ENCODE measurements around the gene CLEC3A.
"Not testable (repeated sequence)": the region's sequence is repeated elsewhere in the genome, so short reads cannot be mapped to it uniquely, and the experiment has no call there.

Gene CLEC3A, protein sequence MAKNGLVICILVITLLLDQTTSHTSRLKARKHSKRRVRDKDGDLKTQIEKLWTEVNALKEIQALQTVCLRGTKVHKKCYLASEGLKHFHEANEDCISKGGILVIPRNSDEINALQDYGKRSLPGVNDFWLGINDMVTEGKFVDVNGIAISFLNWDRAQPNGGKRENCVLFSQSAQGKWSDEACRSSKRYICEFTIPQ

DNA sequence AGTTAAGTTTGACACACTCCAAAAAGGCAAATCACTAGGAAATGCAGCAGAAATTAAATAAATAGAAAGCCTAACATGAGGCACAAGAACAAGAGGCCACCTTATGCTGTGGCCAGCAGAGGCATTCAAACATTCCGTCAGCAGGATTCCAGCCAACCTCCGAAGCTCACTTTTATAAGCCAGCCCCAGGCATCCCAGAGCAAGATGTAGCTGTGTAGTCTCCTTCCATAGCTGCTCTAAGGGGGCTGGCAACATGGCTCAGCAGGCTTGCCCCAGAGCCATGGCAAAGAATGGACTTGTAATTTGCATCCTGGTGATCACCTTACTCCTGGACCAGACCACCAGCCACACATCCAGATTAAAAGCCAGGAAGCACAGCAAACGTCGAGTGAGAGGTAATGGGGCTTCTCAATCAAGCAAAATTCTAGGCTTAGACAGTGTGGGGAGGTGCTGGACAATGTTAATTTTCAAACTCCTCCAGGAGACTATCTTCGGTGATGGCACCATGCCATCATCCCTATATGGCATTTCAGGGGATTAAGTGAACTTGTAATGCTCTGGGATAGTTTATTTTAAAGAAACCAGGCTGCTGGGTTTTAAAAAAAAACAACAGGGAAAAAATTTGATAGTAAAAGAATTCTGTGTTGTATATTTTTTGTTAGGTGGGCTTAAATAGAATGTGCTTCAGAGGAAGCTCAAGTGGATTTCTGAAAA, at the start of gene CLEC3A:
Gene CLEC3A (plus strand): TSS at position 202 of the 714 bp plus-strand sequence. CDS start 79 bp downstream, at position 281.
- no peak for DNase-seq (ENCODE audit: low read depth)

DNA sequence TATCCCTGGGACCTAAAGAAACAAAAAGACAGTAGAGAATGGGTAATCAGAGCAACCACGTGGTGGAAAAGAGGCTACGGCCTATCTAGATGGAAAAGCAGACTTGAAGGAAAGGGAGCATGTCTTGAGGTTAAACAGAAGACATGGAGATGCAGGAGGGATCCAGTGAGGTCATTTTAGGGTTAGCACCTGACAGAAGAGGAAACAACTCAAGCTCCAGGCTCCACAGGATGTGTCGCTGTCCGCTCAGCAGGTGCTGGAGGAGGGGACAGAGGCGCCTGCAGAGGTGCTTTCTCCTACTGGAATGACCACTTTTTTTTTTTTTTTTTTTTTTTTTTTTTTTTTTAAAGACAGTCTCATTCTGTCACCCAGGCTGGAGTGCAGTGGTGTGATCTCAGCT, 47.5 kb upstream of the CLEC3A start:
- DNase-seq (ENCODE audit: low read depth), result no peak

DNA sequence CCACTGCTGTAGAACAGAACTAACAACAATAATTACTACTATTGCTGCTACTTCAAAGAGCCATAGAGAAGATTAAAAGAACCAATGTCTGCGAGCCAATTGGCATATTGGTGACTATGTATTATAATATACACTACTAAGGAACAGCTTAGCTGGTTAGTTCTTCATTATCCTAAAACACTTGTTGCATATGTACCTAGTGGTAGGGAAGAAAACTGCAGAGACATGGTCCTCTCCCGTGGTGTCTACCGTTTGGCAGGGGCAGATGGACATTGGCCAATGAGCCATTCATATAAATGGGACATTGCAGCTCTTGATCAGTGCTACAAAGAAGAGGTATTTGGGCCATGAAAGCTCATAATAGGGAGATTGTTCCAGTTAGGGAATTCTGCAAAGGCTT, 46.4 kb upstream of the CLEC3A start:
- no peak for DNase-seq (ENCODE audit: low read depth)

DNA sequence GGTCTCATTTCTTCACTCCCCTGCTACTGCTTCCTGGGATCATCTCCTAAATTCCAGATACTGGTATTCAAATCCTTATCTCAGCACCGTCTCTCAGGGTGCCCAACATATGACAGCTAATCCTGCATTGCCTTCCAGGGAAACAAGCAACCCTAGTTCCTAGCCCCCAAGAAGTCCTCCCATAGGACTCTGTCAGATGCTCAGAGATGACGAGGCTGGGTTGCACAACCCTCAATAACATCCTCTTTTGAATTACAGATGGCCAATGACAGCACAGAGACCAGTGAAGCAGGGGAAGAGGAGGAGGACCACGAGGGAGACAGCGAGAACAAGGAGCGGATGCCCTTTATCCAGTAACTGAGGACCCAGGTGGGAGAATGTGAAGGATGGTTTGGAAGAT, 45.0 kb upstream of the CLEC3A start:
- no peak for DNase-seq (ENCODE audit: low read depth)

DNA sequence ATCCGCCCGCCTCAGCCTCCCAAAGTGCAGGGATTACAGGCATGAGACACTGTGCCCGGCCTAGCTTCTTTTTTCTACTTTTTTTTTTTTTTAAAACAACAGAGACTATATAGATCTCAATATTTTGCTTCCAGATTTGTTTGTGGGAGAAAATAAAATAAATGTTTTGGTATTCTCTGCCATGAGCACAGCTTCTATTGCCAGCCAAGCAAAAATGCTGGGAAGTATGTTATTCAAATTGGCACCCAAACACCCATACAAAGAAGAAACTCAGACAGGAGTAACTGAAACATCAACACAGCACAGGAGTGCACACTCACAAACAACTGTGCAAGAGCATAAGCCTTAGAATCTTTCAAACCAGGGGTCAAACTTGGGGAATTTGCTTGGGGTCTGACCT, 37.2 kb upstream of the CLEC3A start:
- no peak for DNase-seq (ENCODE audit: low read depth)

DNA sequence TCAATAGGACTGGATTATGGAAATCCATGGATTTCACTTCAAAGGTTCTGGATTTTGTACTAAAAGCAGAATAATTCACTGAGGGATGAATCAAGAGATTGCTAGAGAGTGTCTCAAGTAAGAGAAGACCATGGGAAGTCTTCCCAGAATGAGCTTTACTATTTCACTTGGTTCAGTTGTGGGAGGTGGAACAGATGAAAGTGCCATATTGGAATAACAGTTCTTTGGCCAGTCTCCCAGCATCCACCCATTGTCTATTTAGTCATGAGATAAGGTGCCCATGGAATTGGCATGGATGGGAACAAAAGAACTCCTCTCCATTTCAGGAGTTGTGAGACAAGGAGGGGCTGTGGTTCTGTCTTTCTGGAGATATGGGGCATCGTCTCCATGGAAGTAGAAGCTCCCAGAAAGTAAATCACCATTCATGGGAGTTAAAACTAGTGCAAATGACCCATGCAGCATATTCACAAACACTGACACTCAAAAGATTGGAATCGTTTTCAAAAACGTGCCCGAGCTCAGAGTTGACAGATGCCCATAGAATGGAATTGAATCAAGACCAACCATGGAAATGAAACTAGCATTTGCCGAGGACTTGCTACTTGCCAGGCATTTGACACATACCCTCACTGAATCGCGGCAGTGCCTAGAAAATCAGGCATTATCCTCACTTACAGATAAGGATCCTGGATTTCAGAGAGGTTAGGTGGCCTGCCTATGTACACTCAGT, 36.2 kb upstream of the CLEC3A start:
- no peak for DNase-seq (ENCODE audit: low read depth)

DNA sequence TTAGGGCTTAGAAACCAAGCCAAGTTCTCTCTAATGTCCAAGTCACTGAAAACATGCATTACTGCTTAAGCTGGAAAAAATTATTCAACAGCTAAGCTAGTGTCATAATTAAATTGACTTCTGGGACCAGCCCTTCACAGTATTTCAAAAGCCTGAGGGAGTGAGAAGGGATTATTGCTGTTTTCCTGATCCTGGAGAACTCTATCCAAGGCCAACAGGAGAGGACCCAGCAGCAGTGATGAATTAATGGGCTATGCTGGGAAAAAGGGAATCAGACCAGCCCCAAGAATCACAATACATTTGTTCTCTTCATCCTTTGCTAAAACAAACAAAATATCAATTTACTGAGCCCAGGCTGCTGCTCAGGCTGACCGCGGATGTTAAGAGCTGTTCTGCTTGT, 34.5 kb upstream of the CLEC3A start:
- DNase-seq (ENCODE audit: low read depth), result no peak

DNA sequence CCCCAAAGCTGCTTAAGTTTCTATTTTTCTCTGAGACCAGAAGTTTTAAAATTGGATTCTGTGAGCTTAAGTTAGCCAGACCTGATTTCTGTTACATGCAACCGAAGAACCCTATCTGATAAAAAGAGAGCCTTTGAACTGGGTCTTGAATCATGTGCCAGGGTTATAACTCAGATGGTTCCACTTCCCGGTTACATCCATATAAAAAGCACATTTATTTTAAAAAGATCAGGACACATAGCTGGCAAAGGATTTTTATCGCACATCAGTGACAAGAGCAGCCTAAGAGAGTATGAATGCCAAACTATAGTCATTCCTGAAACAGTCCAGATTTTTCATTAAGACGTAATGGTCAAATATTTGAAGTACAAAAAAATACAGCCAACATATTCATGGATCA, 32.5 kb upstream of the CLEC3A start:
- no peak for DNase-seq (ENCODE audit: low read depth)

DNA sequence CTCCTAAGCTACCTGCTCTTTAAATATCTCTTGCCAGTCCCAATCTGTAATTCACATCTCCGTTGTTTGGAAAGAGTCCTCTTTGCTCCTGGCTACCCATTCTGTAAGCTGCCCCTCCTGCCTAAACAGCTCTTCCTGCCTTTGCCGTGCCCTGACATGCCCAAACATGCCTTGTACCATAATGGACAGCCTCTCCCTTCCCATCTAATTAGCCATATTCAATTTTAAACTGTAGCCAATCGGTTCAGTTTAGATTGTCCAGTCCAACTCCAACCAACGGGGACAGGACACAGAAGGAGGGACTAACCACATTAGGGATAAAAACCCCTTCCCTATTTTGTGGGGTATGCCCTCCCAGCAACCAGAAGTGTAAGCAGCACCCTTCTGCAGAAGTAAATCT, 30.6 kb upstream of the CLEC3A start:
- DNase-seq (ENCODE audit: low read depth), result no peak

DNA sequence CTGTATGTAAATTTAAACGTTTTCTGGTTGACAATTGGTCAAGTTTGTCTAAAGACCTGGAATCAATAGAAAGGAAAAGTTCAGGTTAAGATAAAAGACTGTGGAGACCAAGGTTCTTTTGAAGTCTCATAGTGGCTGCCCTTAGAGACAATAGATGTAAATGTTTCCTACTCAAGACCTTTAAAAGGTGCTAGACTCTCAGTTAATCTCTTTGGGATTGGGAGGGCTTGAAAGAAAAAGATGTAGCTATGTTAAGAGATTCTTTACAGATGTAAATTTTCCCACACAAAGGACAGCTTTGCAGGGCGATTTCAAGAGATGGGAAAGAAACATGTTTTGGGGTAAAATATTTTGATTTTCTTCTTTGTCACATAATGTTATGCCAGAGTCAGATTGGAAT, 30.0 kb upstream of the CLEC3A start:
- DNase-seq (ENCODE audit: low read depth), result not testable (repeated sequence)

DNA sequence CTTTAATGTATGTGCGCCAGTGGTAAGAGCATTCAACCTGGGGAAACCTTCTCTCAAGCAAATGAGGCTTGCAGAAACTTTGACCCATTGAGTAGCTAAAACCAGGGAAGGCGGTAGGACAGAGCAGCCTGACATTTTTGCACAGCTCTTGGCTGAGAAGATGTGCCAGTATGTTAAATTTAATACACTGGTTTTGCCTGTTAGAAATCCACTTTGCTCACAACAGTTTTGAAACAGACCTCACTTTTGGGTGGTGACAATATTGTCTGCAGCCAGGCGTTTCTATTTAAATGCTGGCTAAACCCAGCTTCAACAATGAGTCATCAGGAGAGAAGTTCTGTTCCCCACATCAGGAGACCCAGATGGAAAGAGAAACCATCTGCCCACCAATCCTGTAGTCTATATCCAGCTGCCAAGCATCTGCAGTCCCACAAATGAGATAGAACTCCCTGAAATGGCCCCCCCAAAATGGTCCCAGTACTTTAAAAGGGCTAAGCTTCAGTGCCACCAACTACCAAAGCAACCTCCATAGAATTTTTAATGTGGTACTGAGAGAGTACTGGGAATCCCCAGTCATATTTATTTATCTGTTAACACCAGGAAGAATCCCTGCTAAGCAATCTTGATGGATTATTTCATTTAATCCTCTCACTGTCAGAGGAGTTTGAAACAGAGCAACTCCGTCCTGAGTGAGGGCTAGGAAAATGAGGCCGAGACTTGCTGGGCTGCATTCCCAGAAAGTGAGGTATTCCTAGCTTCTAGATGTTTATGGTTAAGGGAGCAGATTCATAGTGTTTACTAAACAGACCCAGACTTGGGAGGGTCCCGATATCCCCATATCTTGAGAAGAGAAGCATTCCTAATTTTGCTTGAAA, 29.0 kb upstream of the CLEC3A start:
- no peak for DNase-seq (ENCODE audit: low read depth)

DNA sequence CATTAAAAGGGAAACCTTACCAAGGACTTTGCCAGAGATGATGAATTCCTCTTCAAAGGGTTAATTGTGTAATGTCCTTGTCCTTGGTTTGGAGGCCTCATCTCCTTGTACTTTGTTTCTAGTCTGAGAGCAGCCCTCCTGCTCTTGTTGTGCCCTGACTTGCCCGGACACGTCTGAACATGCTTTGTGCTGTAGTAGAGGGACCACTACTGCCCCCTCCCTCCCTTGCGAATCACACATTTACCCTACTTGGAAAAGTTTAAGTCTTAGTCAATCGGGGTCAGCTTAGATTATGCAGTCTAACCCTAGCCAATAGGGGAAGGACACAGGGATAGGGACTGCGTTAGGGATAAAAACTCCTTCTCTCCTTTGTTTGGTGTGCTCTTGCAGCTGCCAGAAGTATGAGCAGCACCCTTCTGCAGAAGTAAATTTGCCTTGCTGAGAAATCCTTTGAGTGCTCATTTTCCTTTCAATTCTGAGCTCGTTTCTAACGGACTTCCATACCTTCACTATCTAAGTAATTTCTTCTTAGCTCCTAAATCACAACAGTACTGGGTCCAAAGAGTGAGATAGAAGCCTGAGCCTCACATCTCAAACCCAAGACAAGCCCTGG, 26.4 kb upstream of the CLEC3A start:
- DNase-seq (ENCODE audit: low read depth), result no peak

DNA sequence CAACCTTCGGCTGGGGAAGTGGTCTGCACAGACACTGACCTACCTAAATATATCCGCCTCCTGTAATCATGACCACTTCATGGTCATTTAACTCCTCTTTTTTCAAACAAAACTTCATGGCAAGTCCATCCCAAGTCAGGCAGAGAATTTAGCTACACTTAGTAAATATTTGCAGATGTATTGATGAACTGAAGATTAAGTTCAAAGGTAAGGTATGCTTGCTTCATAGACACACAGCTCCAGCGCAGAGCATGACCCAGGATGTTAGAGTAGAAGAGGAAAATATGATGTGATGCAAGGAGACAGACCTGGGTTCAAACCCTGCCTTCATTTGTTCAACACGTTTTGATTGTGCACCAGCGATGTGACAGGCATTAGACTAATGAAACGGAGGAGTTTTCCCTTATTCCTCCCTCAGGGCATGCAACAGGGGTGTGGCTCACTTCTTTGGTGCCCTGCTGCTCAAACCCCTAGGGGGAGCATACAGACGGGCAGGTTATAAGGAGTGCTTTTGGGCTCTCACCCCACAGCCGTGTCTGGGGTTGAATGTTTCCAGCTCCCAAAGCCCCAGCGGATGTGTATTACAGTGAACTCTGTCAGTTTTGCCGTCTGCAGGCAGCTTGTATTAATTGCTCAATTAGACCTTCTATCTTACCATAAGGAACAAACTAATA, 23.9 kb upstream of the CLEC3A start:
- no peak for DNase-seq (ENCODE audit: low read depth)

DNA sequence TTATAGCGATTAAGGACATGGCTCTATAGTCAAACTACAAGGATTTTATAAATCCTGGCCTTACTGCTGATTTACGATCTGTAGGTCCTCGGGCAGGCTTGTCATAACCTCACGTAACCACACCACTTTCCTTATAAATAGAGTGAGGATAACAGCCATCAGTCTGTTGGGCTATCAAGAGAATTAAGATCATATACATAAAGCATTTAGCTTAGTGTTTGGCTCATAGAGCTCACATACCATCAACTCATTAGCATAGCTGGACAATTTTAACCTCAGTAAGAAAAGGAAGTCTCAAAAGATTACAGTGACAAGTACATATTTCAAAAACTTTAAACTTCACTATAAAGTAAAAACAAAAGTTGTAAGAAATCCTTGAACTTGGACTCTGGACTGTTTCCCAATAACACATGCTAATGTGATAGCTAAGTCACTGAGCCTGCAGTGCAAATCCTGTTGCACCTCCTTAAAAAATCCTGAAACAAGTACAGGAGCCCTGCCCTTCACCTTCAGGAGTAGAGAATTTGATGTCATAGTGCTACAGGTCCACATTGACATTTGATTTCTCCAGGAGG, 20.8 kb upstream of the CLEC3A start:
- no peak for DNase-seq (ENCODE audit: low read depth)

DNA sequence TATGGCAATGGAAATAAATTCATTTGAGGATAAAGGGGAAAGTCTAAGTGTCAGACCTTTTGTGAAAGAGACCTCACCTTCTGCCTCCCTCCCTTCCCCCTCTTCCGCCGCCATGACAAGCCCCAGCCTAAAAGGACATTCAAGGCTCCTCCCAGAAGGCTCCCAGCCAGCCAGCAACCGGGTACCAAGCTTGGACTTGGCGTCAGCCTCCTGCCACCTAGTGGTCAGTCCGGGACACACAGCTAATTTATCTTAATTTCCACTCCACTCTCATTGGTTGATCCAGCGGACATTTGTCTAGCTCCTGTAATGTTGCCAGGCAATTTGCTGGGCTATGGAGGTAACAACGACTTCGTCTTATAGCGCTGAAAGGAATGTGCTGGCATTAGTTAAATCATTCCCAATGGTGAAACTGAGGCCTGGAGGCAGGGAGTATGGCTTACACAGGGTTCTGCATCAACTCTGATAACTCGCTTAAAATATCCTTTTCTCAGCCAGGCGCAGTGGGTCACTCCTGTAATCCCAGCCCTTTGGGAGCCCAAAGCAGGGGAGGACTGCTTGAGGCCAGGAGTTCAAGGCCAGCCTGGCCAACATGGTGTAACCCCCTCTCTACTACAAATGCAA, 19.3 kb upstream of the CLEC3A start:
- peak; percentile 9 for DNase-seq (ENCODE audit: low read depth)

DNA sequence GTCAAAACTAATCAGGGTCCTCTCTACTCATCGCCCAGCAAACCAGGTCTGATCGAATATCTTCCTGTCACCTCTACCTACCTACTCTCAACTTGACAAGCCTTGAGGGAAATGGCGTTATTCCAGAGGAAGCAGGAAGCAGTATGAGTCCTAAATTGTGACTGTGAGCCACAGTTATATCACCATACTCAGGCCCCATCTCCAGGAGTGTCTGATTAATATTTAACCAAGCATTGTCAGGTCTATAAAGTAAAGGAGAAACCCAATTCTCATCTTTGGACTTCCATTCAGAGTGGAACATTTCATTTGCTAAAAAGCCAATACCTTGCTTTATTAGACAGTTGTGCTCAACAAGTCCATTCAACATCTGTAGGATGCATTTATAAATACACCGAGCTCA, 17.8 kb upstream of the CLEC3A start:
- no peak for DNase-seq (ENCODE audit: low read depth)

DNA sequence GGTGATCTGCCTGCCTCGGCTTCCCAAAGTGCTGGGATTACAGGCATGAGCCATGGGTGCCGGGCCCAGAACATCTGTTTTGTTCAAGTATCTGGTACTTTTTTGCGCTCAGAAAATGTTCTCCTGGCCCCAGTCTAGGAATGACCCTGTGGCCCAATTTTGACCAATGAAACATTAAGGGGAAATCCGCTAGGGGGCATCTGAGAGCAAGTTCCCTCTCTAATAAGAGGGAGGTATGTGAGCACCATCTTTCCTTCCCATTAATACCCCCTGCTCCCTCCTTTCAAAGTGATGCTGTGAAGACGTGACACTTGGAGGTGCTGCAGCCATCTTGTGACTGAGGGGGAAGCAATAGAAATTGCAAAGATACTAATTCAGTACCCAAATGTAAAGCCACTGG, 16.5 kb upstream of the CLEC3A start:
- DNase-seq (ENCODE audit: low read depth), result no peak

DNA sequence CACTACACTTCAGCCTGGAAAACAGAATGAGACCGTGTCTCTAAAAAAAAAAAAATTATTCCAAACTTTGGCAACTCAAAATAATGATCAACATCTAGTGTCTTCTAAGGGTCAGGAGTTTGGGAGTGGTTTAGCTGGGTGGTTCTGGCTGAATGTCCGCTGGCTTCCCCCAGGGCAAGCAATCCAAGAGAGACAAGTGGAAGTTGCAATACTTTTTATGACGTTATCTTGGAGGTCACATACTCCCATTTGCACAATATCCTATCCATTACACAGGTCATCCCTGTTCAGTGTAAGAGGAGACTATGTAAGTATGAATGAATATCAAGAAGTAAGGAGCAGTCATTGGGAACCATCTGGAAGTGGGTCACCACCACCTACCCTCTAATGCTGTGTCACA, 15.2 kb upstream of the CLEC3A start:
- DNase-seq (ENCODE audit: low read depth), result no peak

DNA sequence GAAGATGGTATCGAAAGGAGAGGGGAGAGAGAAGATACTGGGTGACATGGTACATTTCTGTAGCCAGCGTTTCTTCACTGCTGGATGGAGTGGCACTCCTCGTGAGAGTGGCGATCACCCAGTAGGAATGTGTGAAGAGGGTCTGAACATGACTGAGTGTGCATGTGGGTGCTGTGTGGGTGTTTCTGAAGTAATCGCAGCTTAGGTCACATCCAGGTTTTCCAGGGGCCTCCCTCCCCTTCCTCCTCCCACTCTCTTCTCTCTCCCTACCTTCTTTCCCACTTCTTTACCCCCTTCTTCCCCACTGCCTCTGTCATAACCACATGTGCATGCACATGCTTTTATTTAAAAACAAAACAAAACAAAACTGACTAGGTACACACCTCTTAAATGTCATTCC, 1.8 kb downstream of the CLEC3A start:
- DNase-seq (ENCODE audit: low read depth), result no peak

DNA sequence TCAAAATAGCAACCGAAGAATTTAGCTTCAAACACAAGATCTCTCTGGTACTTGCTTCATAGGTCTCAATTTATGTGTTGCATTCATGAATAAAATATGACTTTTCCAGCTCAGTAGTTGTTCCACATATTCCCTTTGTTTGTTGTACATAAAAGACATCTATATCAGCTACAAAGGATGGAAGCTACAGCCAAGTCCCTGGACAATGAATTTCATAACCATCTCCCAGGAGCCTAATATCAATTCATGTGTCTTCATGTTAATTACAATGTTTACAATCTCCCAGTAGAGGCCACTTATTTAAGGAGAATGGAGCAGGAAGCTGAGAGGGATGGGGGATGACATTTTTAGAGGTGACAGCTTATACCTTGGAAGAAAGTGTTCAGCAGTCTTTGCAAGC, 3.3 kb downstream of the CLEC3A start:
- DNase-seq (ENCODE audit: low read depth), result no peak

DNA sequence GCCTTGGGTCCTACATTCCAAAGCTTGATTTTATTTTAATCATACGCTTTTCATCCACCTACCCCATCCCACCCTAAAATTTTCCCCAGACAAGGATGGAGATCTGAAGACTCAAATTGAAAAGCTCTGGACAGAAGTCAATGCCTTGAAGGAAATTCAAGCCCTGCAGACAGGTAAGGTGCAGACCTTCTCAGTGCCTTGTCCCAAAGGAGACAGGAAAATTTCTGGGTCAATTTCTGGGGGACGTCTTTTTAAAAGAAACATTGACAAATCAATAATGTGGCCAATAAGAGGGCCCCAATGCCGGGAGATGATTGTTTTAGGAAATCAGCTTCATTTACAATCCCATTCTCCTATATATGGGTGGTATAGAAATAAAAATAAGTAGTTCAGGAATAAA, 5.7 kb downstream of the CLEC3A start:
- no peak for DNase-seq (ENCODE audit: low read depth)

Data from T-helper 22 cell (primary cell).